HCT116 (cell line): ENCODE results near the gene MDH1. TPM values are rescaled to one million over a fixed set of nuclear protein-coding genes. Genes with fewer than 3 reads are reported as not detected.

Source experiments
- ATAC-seq: fragments of 200-7000 bp; cut with Tn5 transposase; 2 replicates; pipeline ENCODE4 v1.9.1; 2020; ENCODE audit warnings: mild to moderate bottlenecking, moderate library complexity
- BruUV-seq: library from RNA; stranded (reverse); fragments of 400-500 nt; replicated peaks from 2 replicates; lab custom pipeline; 2021; lab: Mats Ljungman, UMichigan
- CTCF ChIA-PET: fragments of 300-600 bp; sonication (Branson Sonifier 250); formaldehyde crosslinking; loops from one replicate; lab custom pipeline; 2021; ENCODE audit warnings: antibody characterized with exemption; lab: Charles Lee
- POLR2A ChIA-PET: fragments of 300-600, 350-600 bp; sonication (Branson Sonifier 250); formaldehyde crosslinking; loops from one replicate; lab custom pipeline; 2021; ENCODE audit warnings: antibody characterized with exemption; lab: Charles Lee
- RAD21 ChIA-PET, 2 experiments: fragments of 300-600 bp; sonication (Branson Sonifier 250); formaldehyde crosslinking; loops; one replicate each; lab custom pipeline; 2023; ENCODE audit warnings: low total read pairs in 2 of 2; ENCODE audit not compliant: uncharacterized antibody in 2 of 2, unreplicated experiment in 2 of 2, low non-redundant PET in 1 of 2; lab: Charles Lee
- DNase-seq: peaks from one replicate; pipeline ENCODE4 v3.0.0-alpha.2; 2010; ENCODE audit warnings: low read depth, low spot score
- H2AFZ ChIP-seq: fragments of 200-600 bp; shearing (Covaris generic), sonication (generic); 2 replicates; pipeline ENCODE4 v1.6.1; 2017; ENCODE audit warnings: low read depth, mixed run types, mixed read lengths, antibody characterized with exemption, low read length; ENCODE audit not compliant: poor library complexity, severe bottlenecking
- H3K27ac ChIP-seq: 2 replicates; pipeline ENCODE4 v1.5.1; 2012; ENCODE audit warnings: low read depth, low read length
- H3K27me3 ChIP-seq: fragments of 200-600 bp; sonication (generic); 2 replicates; pipeline ENCODE4 v1.6.1; 2016; ENCODE audit warnings: mixed run types, low read length, mixed read lengths; ENCODE audit not compliant: insufficient read depth
- H3K36me3 ChIP-seq, 2 experiments: fragments of 200-500 bp in 1 of 2; fragments of 200-600 bp in 1 of 2; sonication (Bioruptor generic) in 1 of 2; sonication (generic) in 1 of 2; 2 replicates each; pipeline versions ENCODE4 v1.5.1 to v1.6.1; 2014 to 2016; ENCODE audit warnings: low read length in 2 of 2, inconsistent platforms in 1 of 2, mixed read lengths in 1 of 2, mixed run types in 1 of 2; ENCODE audit not compliant: insufficient read depth in 2 of 2, control insufficient read depth in 1 of 2
- H3K4me1 ChIP-seq, 2 experiments: fragments of 200-600 bp in 1 of 2; sonication (generic) in 1 of 2; 2 replicates each; pipeline versions ENCODE4 v1.5.1 to v1.6.1; 2012 to 2017; ENCODE audit warnings: low read length in 2 of 2, inconsistent platforms in 1 of 2, mild to moderate bottlenecking in 1 of 2, mixed read lengths in 1 of 2, mixed run types in 1 of 2, moderate library complexity in 1 of 2; ENCODE audit not compliant: insufficient read depth in 2 of 2, control insufficient read depth in 1 of 2
- H3K4me2 ChIP-seq: fragments of 200-600 bp; sonication (generic); 2 replicates; pipeline ENCODE4 v1.6.1; 2017; ENCODE audit warnings: mixed run types, low read length, mixed read lengths
- H3K4me3 ChIP-seq, 2 experiments: fragments of 200-600 bp in 1 of 2; sonication (generic) in 1 of 2; replicated peaks in 1 of 2; 2 replicates each; pipeline ENCODE4 v1.5.1; 2011 to 2016; ENCODE audit warnings: low read length in 2 of 2, control low read depth in 1 of 2, low read depth in 1 of 2, mild to moderate bottlenecking in 1 of 2, mixed read lengths in 1 of 2, mixed run types in 1 of 2
- H3K79me2 ChIP-seq: fragments of 200-600 bp; sonication (generic); 2 replicates; pipeline ENCODE4 v1.6.1; 2017; ENCODE audit warnings: mild to moderate bottlenecking, mixed run types, low read length, moderate library complexity, mixed read lengths; ENCODE audit not compliant: insufficient read depth
- H3K9ac ChIP-seq: fragments of 200-600 bp; sonication (generic); 2 replicates; pipeline ENCODE4 v1.6.1; 2016; ENCODE audit warnings: low read length, mixed read lengths
- H3K9me2 ChIP-seq: fragments of 200-600 bp; sonication (generic), shearing (Covaris generic); 2 replicates; pipeline ENCODE4 v1.6.1; 2017; ENCODE audit warnings: mixed run types, mild to moderate bottlenecking, moderate library complexity; ENCODE audit not compliant: insufficient read depth
- H3K9me3 ChIP-seq, 2 experiments: fragments of 200-500 bp in 1 of 2; fragments of 200-600 bp in 1 of 2; sonication (Bioruptor generic) in 1 of 2; sonication (generic) in 1 of 2; 2 replicates each; pipeline ENCODE4 v1.6.1; 2014 to 2017; ENCODE audit warnings: low read length in 2 of 2, mixed read lengths in 2 of 2, inconsistent platforms in 1 of 2, low read depth in 1 of 2, mild to moderate bottlenecking in 1 of 2, mixed run types in 1 of 2, moderate library complexity in 1 of 2; ENCODE audit not compliant: control insufficient read depth in 1 of 2, insufficient read depth in 1 of 2
- H4K20me1 ChIP-seq: fragments of 200-600 bp; sonication (generic), shearing (Covaris generic); 2 replicates; pipeline ENCODE4 v1.6.1; 2017; ENCODE audit warnings: mixed run types, mild to moderate bottlenecking, moderate library complexity; ENCODE audit not compliant: insufficient read depth
- CBX3 ChIP-seq: IDR thresholded peaks from 2 replicates; pipeline ENCODE4 v1.6.1; 2012; ENCODE audit warnings: low read depth
- ELF1 ChIP-seq: IDR thresholded peaks from 2 replicates; pipeline ENCODE4 v1.6.1; 2012; ENCODE audit warnings: low read depth, borderline replicate concordance
- EZH2phosphoT487 ChIP-seq: fragments of 200-600 bp; IDR thresholded peaks from 2 replicates; pipeline ENCODE4 v1.6.1; 2018; ENCODE audit warnings: antibody characterized with exemption, borderline replicate concordance
- JUND ChIP-seq: IDR thresholded peaks from 2 replicates; pipeline ENCODE4 v1.6.1; 2012
- TCF7L2 ChIP-seq: IDR thresholded peaks from 2 replicates; pipeline ENCODE4 v1.7.0; 2011; ENCODE audit warnings: borderline replicate concordance, inconsistent platforms; ENCODE audit not compliant: insufficient read depth, insufficient read length; ENCODE audit errors: extremely low read depth
- YY1 ChIP-seq: IDR thresholded peaks from 2 replicates; pipeline ENCODE4 v1.6.1; 2011; ENCODE audit warnings: low read length, low read depth, moderate library complexity, mild to moderate bottlenecking; ENCODE audit not compliant: insufficient replicate concordance; ENCODE audit errors: extremely low read depth
- ZFX ChIP-seq: fragments of 450-650 bp; IDR thresholded peaks from 2 replicates; pipeline ENCODE4 v1.6.1; 2017
- intact Hi-C: fragments of 100-400 bp; cut with micrococcal nuclease; formaldehyde crosslinking; loops from 2 replicates; pipeline ENCODE4 v1.10.0; 2022
- total RNA-seq: library from RNA; stranded (reverse); gene quantifications from one replicate; pipeline ENCODE4 v1.2.1, GENCODE V29; 2021; ENCODE audit not compliant: unreplicated experiment
- TF ChIP-seq, protein P1 (sequence below): IDR thresholded peaks from 2 replicates; pipeline ENCODE4 v1.6.1; 2012
- TF ChIP-seq, protein P2 (sequence below), 3 experiments: fragments of 200-600 bp in 1 of 3; sonication (generic) in 1 of 3; IDR thresholded peaks in 2 of 3; conservative IDR thresholded peaks in 1 of 3; 2 replicates each; pipeline ENCODE4 v1.5.1; 2012 to 2017; ENCODE audit warnings: low read depth in 2 of 3, low read length in 2 of 3, antibody characterized with exemption in 1 of 3, borderline replicate concordance in 1 of 3, control low read depth in 1 of 3, mild to moderate bottlenecking in 1 of 3, mixed read lengths in 1 of 3, mixed run types in 1 of 3, moderate library complexity in 1 of 3; ENCODE audit not compliant: insufficient read depth in 1 of 3

The MDH1 gene
- total RNA-seq, 1 experiment from 2014 or later, result 192 TPM

DNA sequence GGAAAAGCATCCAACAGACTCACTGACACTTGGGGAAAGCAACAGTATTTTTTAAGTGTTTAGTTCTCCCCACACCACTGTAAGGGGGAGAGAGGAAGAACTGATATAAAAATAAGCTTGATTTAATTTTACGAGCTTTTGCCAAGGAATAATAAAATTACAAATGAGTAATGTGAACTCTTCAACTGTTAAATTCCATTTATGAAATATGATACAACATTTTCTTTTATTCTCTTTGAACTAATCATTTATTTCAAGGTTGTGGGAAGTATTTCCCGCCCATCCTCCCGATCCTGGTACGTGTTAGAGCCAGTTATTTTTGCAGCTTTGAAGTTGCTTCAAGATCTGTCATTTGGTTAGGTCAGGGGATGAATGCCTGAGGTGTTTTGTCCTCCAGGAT is 35.7 kb upstream of the MDH1 start:
- DNase-seq (no peak), ATAC-seq (no peak)
- Histone ChIP-seq H3K4me1 (peaks cover 13 to 15% of the 10 kb centered on the region in 2 experiments; a peak in 3 of 4 replicates), H4K20me1 (no peaks in the 10 kb centered on the region), H2AFZ (no peak overlapping the region), H3K4me3 (no peak overlapping the region), H3K79me2 (no peaks in the 10 kb centered on the region), H3K4me2 (peak overlapping the region; percentile 6; the same call in 1 of the 2 replicates), H3K9me2 (no peaks in the 10 kb centered on the region), H3K9ac (no peak overlapping the region), H3K27ac (no peak overlapping the region)
- CTCF ChIA-PET, result interaction anchor here (1.2 kb wide), 1 partner anchor 9 kb away, joined by 6 read pairs; no protein-coding TSS in a partner anchor
- POLR2A ChIA-PET, result no interaction called here
- intact Hi-C loops, result no loop called here
- RAD21 ChIA-PET, result no interaction called here
- no peak for TF ChIP-seq CBX3
- peak; percentile 51 for TF ChIP-seq TCF7L2
- no peak for TF ChIP-seq YY1
- TF ChIP-seq, all 23 proteins: peak for 1
- Histone ChIP-seq H3K27me3 (no peaks in the 10 kb centered on the region), H3K36me3 (no peaks in the 10 kb centered on the region), H3K9me3 (no peaks in the 10 kb centered on the region)
- no TSS peak for BruUV-seq

DNA sequence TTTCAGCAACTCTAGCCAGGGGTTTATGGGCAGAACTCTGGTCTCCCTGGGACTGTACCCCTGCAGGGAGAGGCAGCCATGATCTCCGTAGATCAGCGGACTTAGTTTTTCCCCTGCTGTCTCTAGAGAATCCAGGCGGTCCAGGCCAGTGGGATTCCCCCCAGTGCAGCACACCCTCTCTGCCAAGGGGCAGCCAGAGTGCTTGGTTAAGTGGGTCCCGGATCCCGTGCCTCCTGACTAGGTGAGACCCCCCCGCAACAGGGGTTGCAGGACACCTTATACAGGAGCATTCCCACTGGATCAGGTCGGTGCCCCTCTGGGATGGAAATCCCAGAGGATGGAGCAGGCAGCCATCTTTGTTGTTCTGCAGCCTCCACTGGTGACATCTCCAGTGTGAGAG is 33.5 kb upstream of the MDH1 start:
- ChIA-PET CTCF (no interaction called here), POLR2A (no interaction called here), RAD21 (no interaction called here)
- H3K27me3 ChIP-seq, result no peaks in the 10 kb centered on the region
- no peaks in the 10 kb centered on the region for H3K79me2 ChIP-seq
- H4K20me1 ChIP-seq, result no peaks in the 10 kb centered on the region
- TF ChIP-seq, protein P1, sequence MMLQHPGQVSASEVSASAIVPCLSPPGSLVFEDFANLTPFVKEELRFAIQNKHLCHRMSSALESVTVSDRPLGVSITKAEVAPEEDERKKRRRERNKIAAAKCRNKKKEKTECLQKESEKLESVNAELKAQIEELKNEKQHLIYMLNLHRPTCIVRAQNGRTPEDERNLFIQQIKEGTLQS, result no peak
- TF ChIP-seq ELF1, result no peak
- TF ChIP-seq, protein P2, sequence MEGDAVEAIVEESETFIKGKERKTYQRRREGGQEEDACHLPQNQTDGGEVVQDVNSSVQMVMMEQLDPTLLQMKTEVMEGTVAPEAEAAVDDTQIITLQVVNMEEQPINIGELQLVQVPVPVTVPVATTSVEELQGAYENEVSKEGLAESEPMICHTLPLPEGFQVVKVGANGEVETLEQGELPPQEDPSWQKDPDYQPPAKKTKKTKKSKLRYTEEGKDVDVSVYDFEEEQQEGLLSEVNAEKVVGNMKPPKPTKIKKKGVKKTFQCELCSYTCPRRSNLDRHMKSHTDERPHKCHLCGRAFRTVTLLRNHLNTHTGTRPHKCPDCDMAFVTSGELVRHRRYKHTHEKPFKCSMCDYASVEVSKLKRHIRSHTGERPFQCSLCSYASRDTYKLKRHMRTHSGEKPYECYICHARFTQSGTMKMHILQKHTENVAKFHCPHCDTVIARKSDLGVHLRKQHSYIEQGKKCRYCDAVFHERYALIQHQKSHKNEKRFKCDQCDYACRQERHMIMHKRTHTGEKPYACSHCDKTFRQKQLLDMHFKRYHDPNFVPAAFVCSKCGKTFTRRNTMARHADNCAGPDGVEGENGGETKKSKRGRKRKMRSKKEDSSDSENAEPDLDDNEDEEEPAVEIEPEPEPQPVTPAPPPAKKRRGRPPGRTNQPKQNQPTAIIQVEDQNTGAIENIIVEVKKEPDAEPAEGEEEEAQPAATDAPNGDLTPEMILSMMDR (IDR thresholded peaks at IDR 0.05 in 2 of 3, conservative IDR thresholded peaks at IDR 0.05 in 1 of 3; ENCODE audit: borderline replicate concordance in 1 of 3, insufficient read depth in 1 of 3, low read depth in 2 of 3, low read length in 2 of 3), result no peak
- TF ChIP-seq JUND, result no peak
- TF ChIP-seq ZFX, result no peak
- no peak for TF ChIP-seq EZH2phosphoT487
- no peak overlapping the region for H3K9ac ChIP-seq
- no peak overlapping the region; the same call in 1 of the 2 replicates for H3K27ac ChIP-seq
- no peaks in the 10 kb centered on the region for H3K9me2 ChIP-seq
- no peak overlapping the region for H3K4me2 ChIP-seq
- intact Hi-C loops, result no loop called here
- no peak for ATAC-seq
- no peaks in the 10 kb centered on the region for H3K9me3 ChIP-seq
- no peak for DNase-seq
- H3K4me3 ChIP-seq, result no peak overlapping the region
- H3K4me1 ChIP-seq, result peaks cover 13 to 15% of the 10 kb centered on the region in 2 experiments; a peak in 3 of 4 replicates
- H2AFZ ChIP-seq, result no peak overlapping the region
- no peaks in the 10 kb centered on the region for H3K36me3 ChIP-seq
- no TSS peak for BruUV-seq
